Keratinocyte (primary cell): ENCODE measurements around the gene DR1. TPM values are rescaled to one million over a fixed set of nuclear protein-coding genes. Genes with fewer than 3 reads are reported as not detected.

Source experiments
- DNase-seq: peaks from one replicate; pipeline ENCODE4 v3.0.0-alpha.2; 2011; ENCODE audit warnings: low read depth, missing footprints, low spot score
- FAIRE-seq: peaks from 2 replicates; lab custom pipeline; 2011; peaks lifted over from hg19 to GRCh38; lab: Jason Lieb, UNC
- H2AFZ ChIP-seq: 2 replicates; pipeline ENCODE4 v1.6.0; 2012; ENCODE audit warnings: low read length, control low read depth, inconsistent platforms; ENCODE audit not compliant: control insufficient read depth
- H3K27ac ChIP-seq: 2 replicates; pipeline ENCODE4 v1.5.1; 2011; ENCODE audit warnings: low read length; ENCODE audit not compliant: control insufficient read depth, insufficient read depth
- H3K27me3 ChIP-seq: 3 replicates; pipeline ENCODE4 v1.6.0; 2011; ENCODE audit warnings: low read length; ENCODE audit not compliant: control insufficient read depth, insufficient read depth; ENCODE audit errors: extremely low read depth
- H3K36me3 ChIP-seq, 2 experiments: 2 replicates in 1 of 2; 3 replicates in 1 of 2; pipeline ENCODE4 v1.5.1; 2011; ENCODE audit warnings: low read length in 2 of 2, mild to moderate bottlenecking in 1 of 2; ENCODE audit not compliant: control insufficient read depth in 2 of 2, insufficient read depth in 2 of 2; ENCODE audit errors: extremely low read depth in 1 of 2
- H3K4me1 ChIP-seq: 3 replicates; pipeline ENCODE4 v1.5.1; 2011; ENCODE audit warnings: low read length; ENCODE audit not compliant: control insufficient read depth, insufficient read depth; ENCODE audit errors: extremely low read depth
- H3K4me2 ChIP-seq: 3 replicates; pipeline ENCODE4 v1.6.0; 2011; ENCODE audit warnings: low read depth, low read length; ENCODE audit not compliant: control insufficient read depth, insufficient read depth; ENCODE audit errors: extremely low read depth
- H3K4me3 ChIP-seq, 3 experiments: fragments of 200-600 bp in 1 of 3; sonication (generic) in 1 of 3; 2 replicates in 2 of 3; 3 replicates in 1 of 3; pipeline ENCODE4 v1.5.1; 2011 to 2016; ENCODE audit warnings: low read length in 3 of 3, mild to moderate bottlenecking in 3 of 3, control low read depth in 2 of 3, inconsistent platforms in 1 of 3, low read depth in 1 of 3, mixed read lengths in 1 of 3, mixed run types in 1 of 3, moderate library complexity in 1 of 3; ENCODE audit not compliant: control insufficient read depth in 2 of 3, insufficient read depth in 2 of 3; ENCODE audit errors: extremely low read depth in 1 of 3
- H3K79me2 ChIP-seq: 2 replicates; pipeline ENCODE4 v1.6.0; 2012; ENCODE audit warnings: low read length; ENCODE audit not compliant: control insufficient read depth, insufficient read depth
- H3K9ac ChIP-seq: 3 replicates; pipeline ENCODE4 v1.6.0; 2011; ENCODE audit warnings: low read length; ENCODE audit not compliant: control insufficient read depth, insufficient read depth; ENCODE audit errors: extremely low read depth
- H3K9me1 ChIP-seq: 3 replicates; pipeline ENCODE4 v1.6.0; 2011; ENCODE audit warnings: low read length; ENCODE audit not compliant: control insufficient read depth, insufficient read depth; ENCODE audit errors: extremely low read depth
- H3K9me3 ChIP-seq: 2 replicates; pipeline ENCODE4 v1.5.1; 2012; ENCODE audit warnings: low read depth, low read length; ENCODE audit not compliant: control insufficient read depth
- H4K20me1 ChIP-seq: 3 replicates; pipeline ENCODE4 v1.6.0; 2011; ENCODE audit warnings: low read length; ENCODE audit not compliant: control insufficient read depth, insufficient read depth; ENCODE audit errors: extremely low read depth
- CTCF ChIP-seq, 3 experiments: IDR thresholded peaks in 1 of 3; conservative IDR thresholded peaks in 1 of 3; optimal IDR thresholded peaks in 1 of 3; 2 replicates in 2 of 3; 3 replicates in 1 of 3; pipeline versions ENCODE3 to v1.5.1; 2011; ENCODE audit warnings: low read length in 3 of 3, mild to moderate bottlenecking in 3 of 3, moderate library complexity in 2 of 3, control low read depth in 1 of 3, inconsistent platforms in 1 of 3; ENCODE audit not compliant: insufficient read depth in 2 of 3; ENCODE audit errors: extremely low read depth in 1 of 3
- EZH2 ChIP-seq: IDR thresholded peaks from one replicate; pipeline ENCODE4 v1.6.1; 2012; ENCODE audit warnings: inconsistent platforms, mild to moderate bottlenecking, low read length, moderate library complexity
- dilution Hi-C: fragments of 300-500 bp; cut with MboI; formaldehyde crosslinking; loops from one replicate; pipeline ENCODE4 v1.7.0; 2020; ENCODE audit warnings: low sequenced_read_pairs; ENCODE audit not compliant: extremely low pct_ligation_motif_present
- polyA plus RNA-seq, 5 experiments: library from polyadenylated mRNA; depleted of rRNA in 3 of 5; stranded (reverse) in 3 of 5; stranded (forward) in 1 of 5; unstranded in 1 of 5; fragments of >200 nt; gene quantifications; 1 replicate in 1 of 5; 2 replicates in 3 of 5; 3 replicates in 1 of 5; pipeline versions ENCODE4 v1.2.1 to v1.2.3, GENCODE V29; 2011 to 2012; ENCODE audit warnings: missing spikeins in 2 of 5, low read depth in 1 of 5, low replicate concordance in 1 of 5

Gene DR1
- polyA plus RNA-seq, 1 donor (not counting 4 experiments of a cell fraction or from before 2014, with no cell fraction given) = 47.9 TPM

- peaks cover 63% of the 10 kb centered on the region for H3K79me2 ChIP-seq
- H3K27ac ChIP-seq = no peak overlapping the region
- H3K4me2 ChIP-seq = no peak overlapping the region
- H3K4me1 ChIP-seq = no peaks in the 10 kb centered on the region
- H2AFZ ChIP-seq = no peak overlapping the region
- no peak for DNase-seq
- H3K9ac ChIP-seq = no peak overlapping the region
- peaks cover 11 to 12% of the 10 kb centered on the region in 2 experiments for H3K36me3 ChIP-seq
- dilution Hi-C loops = no loop called here
- H3K4me3 ChIP-seq = no peak overlapping the region
- H3K9me3 ChIP-seq = no peaks in the 10 kb centered on the region
- no peaks in the 10 kb centered on the region for H3K27me3 ChIP-seq
- TF ChIP-seq CTCF (optimal IDR thresholded peaks at IDR 0.05 in 1 of 3, IDR thresholded peaks at IDR 0.05 in 1 of 3, conservative IDR thresholded peaks at IDR 0.05 in 1 of 3; ENCODE audit: extremely low read depth in 1 of 3, insufficient read depth in 2 of 3, low read length in 3 of 3) = no peak
- no peak for TF ChIP-seq EZH2
- H4K20me1 ChIP-seq = peaks cover 3% of the 10 kb centered on the region
- FAIRE-seq = no peak
- no peaks in the 10 kb centered on the region for H3K9me1 ChIP-seq
Observed at GRCh38 chr1:93360111-93360510, 14.4 kb downstream of the DR1 start.

- no peaks in the 10 kb centered on the region for H3K27me3 ChIP-seq
- dilution Hi-C loops = no loop called here
- H3K4me1 ChIP-seq = no peaks in the 10 kb centered on the region
- H3K36me3 ChIP-seq = peaks cover 7 to 11% of the 10 kb centered on the region in 2 experiments
- no peak overlapping the region for H2AFZ ChIP-seq
- no peak overlapping the region for H3K27ac ChIP-seq
- H3K9ac ChIP-seq = no peak overlapping the region
- FAIRE-seq (no peak), DNase-seq (no peak)
- H3K79me2 ChIP-seq = peaks cover 42% of the 10 kb centered on the region
- no peak overlapping the region for H3K4me3 ChIP-seq
- no peaks in the 10 kb centered on the region for H3K9me3 ChIP-seq
- peaks cover 3% of the 10 kb centered on the region for H4K20me1 ChIP-seq
- no peak overlapping the region for H3K4me2 ChIP-seq
- no peaks in the 10 kb centered on the region for H3K9me1 ChIP-seq
- TF ChIP-seq CTCF (optimal IDR thresholded peaks at IDR 0.05 in 1 of 3, IDR thresholded peaks at IDR 0.05 in 1 of 3, conservative IDR thresholded peaks at IDR 0.05 in 1 of 3; ENCODE audit: extremely low read depth in 1 of 3, insufficient read depth in 2 of 3, low read length in 3 of 3) (no peak), EZH2 (no peak)
Observed at GRCh38 chr1:93362237-93362636, 16.5 kb downstream of the DR1 start.
